Liver (tissue), 9 donors: ENCODE data around the gene EXTL1. TPM values are rescaled to one million over a fixed set of nuclear protein-coding genes. Genes with fewer than 3 reads are reported as not detected.

Experiments
- DNase-seq: peaks from one replicate; pipeline ENCODE4 v3.0.0-alpha.2; 2017; ENCODE audit warnings: low spot score
- H3K27ac ChIP-seq, 2 donors: one replicate each; pipeline ENCODE4 v1.7.0; 2013; ENCODE audit warnings: inconsistent platforms in 2 of 2, low read length in 2 of 2, control low read depth in 1 of 2, low read depth in 1 of 2, mild to moderate bottlenecking in 1 of 2
- H3K27me3 ChIP-seq, 4 donors: one replicate each; pipeline versions ENCODE4 v1.6.1 to v1.7.0; 2013; ENCODE audit warnings: low read length in 3 of 4, inconsistent platforms in 1 of 4, mild to moderate bottlenecking in 1 of 4, moderate library complexity in 1 of 4; ENCODE audit not compliant: control insufficient read depth in 4 of 4, insufficient read depth in 4 of 4
- H3K36me3 ChIP-seq, 4 donors: one replicate each; pipeline versions ENCODE4 v1.6.1 to v1.7.0; 2013; ENCODE audit warnings: low read length in 3 of 4, mild to moderate bottlenecking in 3 of 4, low read depth in 1 of 4, moderate library complexity in 1 of 4; ENCODE audit not compliant: control insufficient read depth in 4 of 4, insufficient read depth in 3 of 4
- H3K4me1 ChIP-seq, 4 donors: one replicate each; pipeline versions ENCODE4 v1.6.1 to v1.7.0; 2013; ENCODE audit warnings: low read length in 3 of 4, mild to moderate bottlenecking in 3 of 4, moderate library complexity in 1 of 4; ENCODE audit not compliant: control insufficient read depth in 4 of 4, insufficient read depth in 4 of 4
- H3K4me3 ChIP-seq, 3 donors: one replicate each; pipeline versions ENCODE4 v1.6.1 to v1.7.0; 2013; ENCODE audit warnings: low read length in 3 of 3, control low read depth in 1 of 3, low read depth in 1 of 3, mild to moderate bottlenecking in 1 of 3
- H3K9ac ChIP-seq, 2 donors: one replicate each; pipeline ENCODE4 v1.7.0; 2013; ENCODE audit warnings: low read length in 2 of 2, mild to moderate bottlenecking in 2 of 2, moderate library complexity in 2 of 2, control low read depth in 1 of 2, low read depth in 1 of 2
- H3K9me3 ChIP-seq, 4 donors: one replicate each; pipeline versions ENCODE4 v1.6.1 to v1.7.0; 2013; ENCODE audit warnings: low read length in 3 of 4; ENCODE audit not compliant: control insufficient read depth in 4 of 4
- GABPA ChIP-seq, 2 donors: IDR thresholded peaks in 1 of 2; conservative IDR thresholded peaks in 1 of 2; 2 replicates each; pipeline ENCODE4 v1.6.1; 2016; ENCODE audit warnings: antibody characterized with exemption in 2 of 2, mild to moderate bottlenecking in 1 of 2, moderate library complexity in 1 of 2
- JUND ChIP-seq, 2 donors: IDR thresholded peaks; 2 replicates each; pipeline ENCODE4 v1.6.1; 2016; ENCODE audit warnings: antibody characterized with exemption in 2 of 2
- RAD21 ChIP-seq, 2 donors: IDR thresholded peaks; 2 replicates each; pipeline ENCODE4 v1.6.1; 2016; ENCODE audit warnings: antibody characterized with exemption in 2 of 2, mild to moderate bottlenecking in 2 of 2
- RXRA ChIP-seq, 2 donors: IDR thresholded peaks; 2 replicates each; pipeline ENCODE4 v1.6.1; 2017 to 2018; ENCODE audit warnings: antibody characterized with exemption in 2 of 2, mild to moderate bottlenecking in 1 of 2
- SP1 ChIP-seq: IDR thresholded peaks from 2 replicates; pipeline ENCODE4 v1.6.1; 2018; ENCODE audit warnings: antibody characterized with exemption, mild to moderate bottlenecking
- YY1 ChIP-seq: IDR thresholded peaks from 2 replicates; pipeline ENCODE4 v1.6.1; 2016; ENCODE audit warnings: antibody characterized with exemption, mild to moderate bottlenecking
- ZBTB33 ChIP-seq: IDR thresholded peaks from 2 replicates; pipeline ENCODE4 v1.6.1; 2016; ENCODE audit warnings: antibody characterized with exemption
- WGBS: extraction: QIAGEN DNeasy Blood & Tissue Kit; methylation state at CpG from one replicate; pipeline ENCODE4 v1.1.7; 2013; 5-methylcytosine and 5-hydroxymethylcytosine counted together
- polyA plus RNA-seq, 2 donors: library from polyadenylated mRNA; stranded (reverse) in 1 of 2; unstranded in 1 of 2; fragments of 200-250 nt in 1 of 2; fragments of >200 nt in 1 of 2; fragmentation: Nextera tagmentation in 1 of 2; extraction: Ambion mirVana in 1 of 2; gene quantifications; one replicate each; pipeline versions ENCODE4 v1.2.1 to v1.2.3, GENCODE V29; 2013 to 2015
- total RNA-seq, 2 donors: library from RNA; depleted of rRNA; stranded (reverse); fragments of >200 nt; gene quantifications; one replicate each; pipeline ENCODE4 v1.2.3, GENCODE V29; 2014
- TF ChIP-seq, protein P1 (sequence below): IDR thresholded peaks from 2 replicates; pipeline ENCODE4 v1.6.1; 2016; ENCODE audit warnings: antibody characterized with exemption, mild to moderate bottlenecking
- TF ChIP-seq, protein P2 (sequence below): IDR thresholded peaks from 2 replicates; pipeline ENCODE4 v1.6.1; 2016; ENCODE audit warnings: antibody characterized with exemption
- donor health status: healthy.
- donor health status: healthy.
- donor health status: healthy.
- donor health status: healthy.
- donor health status: healthy.

EXTL1 gene
- total and polyA plus RNA-seq, 4 donors: under 0.01 TPM; not detected in 3

DNA sequence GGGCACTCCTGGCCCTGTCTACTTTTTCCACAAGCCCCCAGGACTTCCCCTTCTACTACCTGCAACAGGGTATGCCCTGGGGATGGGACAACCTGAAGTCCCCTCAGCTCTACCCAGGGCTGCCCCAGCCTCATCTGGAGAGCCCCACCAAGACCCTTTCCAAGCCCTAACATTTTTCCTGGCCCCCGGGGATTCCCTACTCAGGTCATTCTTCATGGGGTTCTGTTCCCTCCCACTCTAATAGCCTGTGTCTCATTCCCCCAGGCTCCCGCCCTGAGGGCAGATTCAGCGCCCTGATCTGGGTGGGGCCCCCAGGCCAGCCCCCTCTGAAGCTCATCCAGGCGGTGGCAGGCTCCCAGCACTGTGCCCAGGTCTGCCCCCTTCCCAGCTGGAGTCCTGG is 9.6 kb downstream of the EXTL1 start:
- H3K36me3 ChIP-seq: no peaks in the 10 kb centered on the region
- H3K4me3 ChIP-seq: no peak overlapping the region
- no peak for DNase-seq
- H3K27me3 ChIP-seq: no peaks in the 10 kb centered on the region
- H3K27ac ChIP-seq: no peak overlapping the region
- H3K9ac ChIP-seq: no peak overlapping the region
- H3K9me3 ChIP-seq: no peaks in the 10 kb centered on the region
- 83% methylated on average over 4 of the region's 4 CpGs for WGBS
- peaks cover 1 to 11% (median 7%) of the 10 kb centered on the region in 4 donors for H3K4me1 ChIP-seq
- TF ChIP-seq SP1 (no peak), JUND (IDR thresholded peaks at IDR 0.05) (no peak), YY1 (no peak)
- TF ChIP-seq, protein P1, sequence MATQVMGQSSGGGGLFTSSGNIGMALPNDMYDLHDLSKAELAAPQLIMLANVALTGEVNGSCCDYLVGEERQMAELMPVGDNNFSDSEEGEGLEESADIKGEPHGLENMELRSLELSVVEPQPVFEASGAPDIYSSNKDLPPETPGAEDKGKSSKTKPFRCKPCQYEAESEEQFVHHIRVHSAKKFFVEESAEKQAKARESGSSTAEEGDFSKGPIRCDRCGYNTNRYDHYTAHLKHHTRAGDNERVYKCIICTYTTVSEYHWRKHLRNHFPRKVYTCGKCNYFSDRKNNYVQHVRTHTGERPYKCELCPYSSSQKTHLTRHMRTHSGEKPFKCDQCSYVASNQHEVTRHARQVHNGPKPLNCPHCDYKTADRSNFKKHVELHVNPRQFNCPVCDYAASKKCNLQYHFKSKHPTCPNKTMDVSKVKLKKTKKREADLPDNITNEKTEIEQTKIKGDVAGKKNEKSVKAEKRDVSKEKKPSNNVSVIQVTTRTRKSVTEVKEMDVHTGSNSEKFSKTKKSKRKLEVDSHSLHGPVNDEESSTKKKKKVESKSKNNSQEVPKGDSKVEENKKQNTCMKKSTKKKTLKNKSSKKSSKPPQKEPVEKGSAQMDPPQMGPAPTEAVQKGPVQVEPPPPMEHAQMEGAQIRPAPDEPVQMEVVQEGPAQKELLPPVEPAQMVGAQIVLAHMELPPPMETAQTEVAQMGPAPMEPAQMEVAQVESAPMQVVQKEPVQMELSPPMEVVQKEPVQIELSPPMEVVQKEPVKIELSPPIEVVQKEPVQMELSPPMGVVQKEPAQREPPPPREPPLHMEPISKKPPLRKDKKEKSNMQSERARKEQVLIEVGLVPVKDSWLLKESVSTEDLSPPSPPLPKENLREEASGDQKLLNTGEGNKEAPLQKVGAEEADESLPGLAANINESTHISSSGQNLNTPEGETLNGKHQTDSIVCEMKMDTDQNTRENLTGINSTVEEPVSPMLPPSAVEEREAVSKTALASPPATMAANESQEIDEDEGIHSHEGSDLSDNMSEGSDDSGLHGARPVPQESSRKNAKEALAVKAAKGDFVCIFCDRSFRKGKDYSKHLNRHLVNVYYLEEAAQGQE: no peak

- Histone ChIP-seq H3K9me3 (no peaks in the 10 kb centered on the region), H3K4me3 (no peak overlapping the region), H3K9ac (no peak overlapping the region), H3K27ac (no peak overlapping the region), H3K27me3 (no peaks in the 10 kb centered on the region), H3K36me3 (no peaks in the 10 kb centered on the region), H3K4me1 (peaks cover 1 to 14% (median 8%) of the 10 kb centered on the region in 4 donors)
- WGBS: 79% methylated on average over 3 of the region's 3 CpGs
- TF ChIP-seq RXRA (IDR thresholded peaks at IDR 0.05) (no peak), GABPA (IDR thresholded peaks at IDR 0.05 in 1 of 2, conservative IDR thresholded peaks at IDR 0.05 in 1 of 2) (no peak)
- no peak for DNase-seq
Observed at GRCh38 chr1:26031611-26032220, 10.1 kb downstream of the EXTL1 start.

DNA sequence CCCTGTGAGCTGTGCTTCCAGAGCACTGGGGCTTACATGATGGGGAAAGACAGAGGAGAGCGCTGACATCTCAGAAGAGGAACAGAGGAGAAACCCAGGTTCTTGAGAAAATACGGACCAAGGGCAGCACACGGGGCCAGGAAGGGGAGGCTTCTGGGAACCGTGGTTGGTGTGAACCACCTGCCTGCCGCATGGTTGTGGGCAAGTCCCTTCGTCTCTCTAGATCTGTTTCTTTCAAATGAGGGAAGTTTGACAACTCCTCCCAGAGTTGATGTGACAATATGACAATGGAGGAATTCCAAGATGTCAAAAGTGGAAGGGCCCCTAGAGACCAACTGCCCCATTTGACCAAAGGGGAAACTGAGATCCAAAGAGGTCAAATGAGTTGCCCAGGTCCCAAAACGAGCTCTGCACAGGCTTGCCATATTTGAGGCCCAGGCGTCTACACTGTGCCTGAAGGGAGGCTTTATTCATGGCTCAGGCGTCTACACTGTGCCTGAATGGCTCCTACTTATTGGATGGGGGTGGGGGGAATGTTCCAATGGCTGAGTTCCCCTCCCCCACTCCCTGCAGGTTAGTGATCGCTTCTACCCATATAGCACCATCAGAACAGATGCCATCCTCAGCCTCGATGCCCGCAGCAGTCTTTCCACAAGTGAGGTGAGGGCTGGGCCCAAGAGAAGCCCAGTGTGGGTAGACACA is 11.2 kb downstream of the EXTL1 start:
- H3K9me3 ChIP-seq: no peaks in the 10 kb centered on the region
- no peak for DNase-seq
- no peak overlapping the region for H3K4me3 ChIP-seq
- TF ChIP-seq ZBTB33 (no peak), RAD21 (IDR thresholded peaks at IDR 0.05) (no peak), RXRA (IDR thresholded peaks at IDR 0.05) (no peak)
- TF ChIP-seq, protein P2, sequence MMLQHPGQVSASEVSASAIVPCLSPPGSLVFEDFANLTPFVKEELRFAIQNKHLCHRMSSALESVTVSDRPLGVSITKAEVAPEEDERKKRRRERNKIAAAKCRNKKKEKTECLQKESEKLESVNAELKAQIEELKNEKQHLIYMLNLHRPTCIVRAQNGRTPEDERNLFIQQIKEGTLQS: no peak
- TF ChIP-seq, protein P1: no peak
- H3K36me3 ChIP-seq: no peaks in the 10 kb centered on the region
- no peaks in the 10 kb centered on the region for H3K27me3 ChIP-seq
- H3K4me1 ChIP-seq: peaks cover 1 to 14% (median 8%) of the 10 kb centered on the region in 4 donors
- no peak overlapping the region for H3K9ac ChIP-seq
- WGBS: 87% methylated on average over 12 of the region's 12 CpGs
- H3K27ac ChIP-seq: no peak overlapping the region
